Lower lobe of right lung (tissue), 2 donors: ENCODE data around the gene GATD1. TPM values are rescaled to one million over a fixed set of nuclear protein-coding genes. Genes with fewer than 3 reads are reported as not detected.
A peak's percentile ranks its signal among the peaks of the same experiment; 100 is the strongest.

Source experiments
- ATAC-seq, 2 donors: fragments of 200-7000 bp; cut with Tn5 transposase; one replicate each; pipeline ENCODE4 v1.9.1; 2020 to 2022; ENCODE audit warnings: mild to moderate bottlenecking in 2 of 2, moderate library complexity in 2 of 2
- DNase-seq: peaks from one replicate; pipeline ENCODE4 v3.0.0-alpha.2; 2020
- H3K27ac ChIP-seq: fragments of 200-600 bp; one replicate; pipeline ENCODE4 v1.8.0; 2022
- H3K27me3 ChIP-seq: fragments of 200-600 bp; one replicate; pipeline ENCODE4 v1.8.0; 2022; ENCODE audit warnings: low read depth
- H3K36me3 ChIP-seq: fragments of 200-600 bp; one replicate; pipeline ENCODE4 v1.8.0; 2022; ENCODE audit warnings: mild to moderate bottlenecking
- H3K4me1 ChIP-seq: fragments of 200-600 bp; one replicate; pipeline ENCODE4 v1.8.0; 2022
- H3K4me3 ChIP-seq: fragments of 200-600 bp; one replicate; pipeline ENCODE4 v1.8.0; 2022; ENCODE audit warnings: mild to moderate bottlenecking
- H3K9me3 ChIP-seq: fragments of 200-600 bp; one replicate; pipeline ENCODE4 v1.8.0; 2022
- CTCF ChIP-seq: fragments of 200-600 bp; IDR thresholded peaks from one replicate; pipeline ENCODE4 v1.8.0; 2022; ENCODE audit warnings: antibody characterized with exemption, mild to moderate bottlenecking
- intact Hi-C: fragments of 100-400 bp; cut with DNase I; formaldehyde crosslinking; loops from one replicate; pipeline ENCODE4 v1.11.0; 2022
- total RNA-seq: library from RNA; stranded (reverse); fragmentation: NEBNext Ultra II Directional; extraction: Animal tissue kit (Norgen Biotek cat#: 25700); gene quantifications from one replicate; pipeline ENCODE4 v1.2.1, GENCODE V29; 2021
- donor health status: DM: no; HTN: yes; CAD: no; lungs with severe emphysema.

GATD1 gene
- total RNA-seq, 1 donor from 2014 or later = 46.7 TPM

DNA sequence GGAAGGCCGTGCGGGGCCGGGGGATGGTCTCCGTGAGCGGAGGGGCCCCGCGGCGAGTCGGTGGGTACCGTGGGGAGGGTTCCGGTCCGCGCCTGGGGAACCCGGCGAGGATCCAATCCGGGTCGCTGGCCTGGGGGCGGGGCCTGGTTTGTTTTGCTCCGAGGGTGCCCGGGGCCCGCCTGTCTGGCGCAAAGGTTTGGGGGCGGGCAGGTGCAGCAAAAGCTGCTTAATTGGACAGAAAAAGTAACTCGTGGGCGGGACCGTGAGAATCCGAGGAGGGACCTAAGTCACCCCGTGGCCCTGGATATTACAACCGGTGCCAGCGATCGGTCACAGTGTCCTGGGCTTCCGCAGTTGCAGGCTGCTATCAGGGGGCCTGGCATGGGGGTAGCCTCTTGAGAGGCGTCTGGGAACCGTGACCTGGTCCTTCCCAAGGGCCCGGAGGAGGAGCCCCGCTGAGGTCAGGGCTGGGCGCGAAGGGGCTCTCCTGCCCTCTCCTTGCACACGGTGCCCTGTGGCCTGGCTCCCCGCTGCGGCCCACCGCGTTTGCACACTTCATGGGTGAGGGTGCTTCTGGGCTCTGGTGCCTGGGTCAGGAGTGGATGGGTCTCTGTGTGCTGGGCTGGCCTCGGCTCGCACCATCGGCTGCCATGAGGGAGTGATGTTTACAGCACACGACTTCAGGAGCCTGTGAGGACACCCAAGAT lies 42.8 kb upstream of the GATD1 start:
- intact Hi-C loops = no loop called here
- ATAC-seq (peak; percentile 79 to 83), DNase-seq (peak; percentile 97)
- H3K9me3 ChIP-seq = no peaks in the 10 kb centered on the region
- H3K4me1 ChIP-seq = peaks cover 32% of the 10 kb centered on the region
- H3K27me3 ChIP-seq = no peaks in the 10 kb centered on the region
- peak overlapping the region; percentile 95 for H3K27ac ChIP-seq
- peaks cover 36% of the 10 kb centered on the region for H3K36me3 ChIP-seq
- no peak for TF ChIP-seq CTCF
- peak overlapping the region; percentile 68 for H3K4me3 ChIP-seq

DNA sequence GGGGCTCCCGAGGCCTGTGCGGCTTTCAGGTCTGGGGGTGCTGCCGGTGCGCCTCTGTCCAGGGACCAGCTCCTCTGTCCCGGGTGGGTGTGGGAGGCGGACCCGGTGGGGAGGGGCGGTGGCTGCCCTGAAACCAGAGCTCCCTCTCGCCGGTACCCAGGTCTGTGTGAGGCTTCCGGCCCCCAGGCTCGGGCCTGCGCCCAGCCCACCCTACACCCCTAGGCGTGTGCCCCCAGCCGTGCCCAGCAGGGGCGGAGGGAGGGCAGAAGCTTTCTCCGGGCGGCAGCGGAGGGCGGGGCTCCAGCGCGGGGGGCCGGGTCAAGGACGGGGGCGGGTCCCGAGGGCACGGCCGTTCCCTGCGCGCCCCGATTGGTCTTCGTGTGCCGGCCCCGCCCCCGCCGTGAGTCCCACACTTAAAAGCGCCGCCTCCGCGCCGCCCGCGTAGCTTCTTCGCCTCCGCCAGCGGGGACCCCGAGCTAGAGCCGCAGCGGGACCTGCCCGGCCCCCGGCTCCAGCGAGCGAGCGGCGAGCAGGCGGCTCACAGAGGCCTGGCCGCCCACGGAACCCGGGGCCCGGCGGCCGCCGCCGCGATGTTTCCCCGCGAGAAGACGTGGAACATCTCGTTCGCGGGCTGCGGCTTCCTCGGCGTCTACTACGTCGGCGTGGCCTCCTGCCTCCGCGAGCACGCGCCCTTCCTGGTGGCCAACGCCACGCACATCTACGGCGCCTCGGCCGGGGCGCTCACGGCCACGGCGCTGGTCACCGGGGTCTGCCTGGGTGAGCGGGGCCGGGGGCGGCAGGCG lies 42.0 kb upstream of the GATD1 start:
- H3K36me3 ChIP-seq = peaks cover 28% of the 10 kb centered on the region
- intact Hi-C loops = no loop called here
- H3K9me3 ChIP-seq = no peaks in the 10 kb centered on the region
- ATAC-seq = peak; percentile 92 to 93
- H3K4me3 ChIP-seq = peak overlapping the region; percentile 68
- H3K27me3 ChIP-seq = no peaks in the 10 kb centered on the region
- peak; percentile 6 for TF ChIP-seq CTCF
- peak; percentile 95 for DNase-seq
- H3K4me1 ChIP-seq = peaks cover 32% of the 10 kb centered on the region
- H3K27ac ChIP-seq = peak overlapping the region; percentile 95

DNA sequence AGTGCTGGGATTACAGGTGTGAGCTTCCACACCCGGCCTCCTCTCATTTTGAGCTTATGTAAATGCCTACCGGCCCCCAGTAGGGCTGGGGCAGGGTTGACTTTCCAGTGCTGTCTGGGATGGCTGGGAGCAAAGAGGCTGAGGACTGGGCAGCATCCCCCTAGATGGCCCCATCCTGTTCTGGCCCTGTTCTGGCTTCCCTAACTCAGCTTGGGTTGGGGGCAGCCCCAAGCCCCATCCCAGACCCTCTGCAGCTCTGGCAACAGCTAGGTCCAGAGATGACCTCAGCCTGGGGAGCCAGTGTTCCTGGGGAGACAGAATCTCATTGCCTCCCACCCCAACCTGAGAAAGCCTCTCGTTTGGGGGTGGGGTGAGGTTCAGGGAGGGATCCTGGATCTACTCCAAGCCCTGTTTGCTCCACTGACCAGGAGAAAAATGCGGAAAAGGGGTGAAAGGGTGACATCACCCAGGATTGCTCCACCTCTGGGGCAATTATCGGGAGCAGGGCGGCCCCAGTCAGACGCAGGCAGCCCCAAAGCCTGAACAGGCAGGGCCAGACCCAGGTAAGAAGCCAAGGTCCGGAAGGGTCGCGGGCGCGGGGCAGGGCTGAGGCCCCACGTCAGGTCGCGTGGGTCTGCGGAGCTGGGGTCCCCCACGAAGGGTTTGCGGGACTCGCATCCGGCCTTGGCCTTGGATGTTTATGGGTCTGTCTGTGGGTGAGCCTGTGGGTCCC lies 41.3 kb upstream of the GATD1 start, which contains the start of gene PNPLA2:
TSS of gene PNPLA2 (plus strand) at position 519 of the 733 bp plus-strand sequence. CDS start 805 bp downstream, outside the sequence.
- ATAC-seq (peak; percentile 36 to 53), DNase-seq (no peak)
- no peak for TF ChIP-seq CTCF
- Histone ChIP-seq H3K27me3 (no peaks in the 10 kb centered on the region), H3K4me1 (peaks cover 32% of the 10 kb centered on the region), H3K27ac (peak within 1 kb of the TSS; percentile 95), H3K9me3 (no peaks in the 10 kb centered on the region), H3K36me3 (peaks cover 27% of the 10 kb centered on the region), H3K4me3 (peak within 1 kb of the TSS; percentile 68)
- intact Hi-C loops = no loop called here

- Histone ChIP-seq H3K27me3 (no peaks in the 10 kb centered on the region), H3K4me3 (no peak overlapping the region), H3K4me1 (peaks cover 26% of the 10 kb centered on the region), H3K9me3 (no peaks in the 10 kb centered on the region), H3K36me3 (peaks cover 28% of the 10 kb centered on the region), H3K27ac (no peak overlapping the region)
- no peak for DNase-seq
- TF ChIP-seq CTCF = no peak
- no peak for ATAC-seq
- intact Hi-C loops = no loop called here
Observed at GRCh38 chr11:816433-816779, 39.1 kb upstream of the GATD1 start.

GRCh38 chr11:815675-816432 lies 38.6 kb upstream of the GATD1 start:
- ATAC-seq (no peak), DNase-seq (no peak)
- Histone ChIP-seq H3K4me1 (peaks cover 26% of the 10 kb centered on the region), H3K36me3 (peaks cover 33% of the 10 kb centered on the region), H3K9me3 (no peaks in the 10 kb centered on the region), H3K27ac (no peak overlapping the region), H3K27me3 (no peaks in the 10 kb centered on the region), H3K4me3 (no peak overlapping the region)
- intact Hi-C loops = no loop called here
- TF ChIP-seq CTCF = no peak
